Neural cell (in vitro differentiated cells): Measurements from ENCODE around the gene TMCC1. TPM values are rescaled to one million over a fixed set of nuclear protein-coding genes. Genes with fewer than 3 reads are reported as not detected.

Source experiments
- H2AFZ ChIP-seq: fragments of 200-600, 300-800 bp; sonication (generic), shearing (Covaris generic); 2 replicates; pipeline ENCODE4 v1.6.0; 2014; ENCODE audit warnings: low read depth, mild to moderate bottlenecking, antibody characterized with exemption, low read length, moderate library complexity
- H3F3A ChIP-seq: fragments of 200-600 bp; shearing (Covaris generic); 2 replicates; pipeline ENCODE4 v1.6.1; 2016; ENCODE audit warnings: mild to moderate bottlenecking, moderate library complexity, mixed read lengths, antibody characterized with exemption, low read length; ENCODE audit not compliant: insufficient read depth, poor library complexity, severe bottlenecking
- H3K27ac ChIP-seq: fragments of 200-600, 300-800 bp; sonication (generic), shearing (Covaris generic); 2 replicates; pipeline ENCODE4 v1.5.1; 2014; ENCODE audit warnings: mild to moderate bottlenecking, low read length, moderate library complexity
- H3K27me3 ChIP-seq: fragments of 300-800, 200-600 bp; sonication (generic), shearing (Covaris generic); 2 replicates; pipeline ENCODE4 v1.6.0; 2014; ENCODE audit warnings: mild to moderate bottlenecking, low read depth, low read length, moderate library complexity; ENCODE audit not compliant: insufficient read depth
- H3K36me3 ChIP-seq: fragments of 300-800, 200-600 bp; sonication (generic), shearing (Covaris generic); 2 replicates; pipeline ENCODE4 v1.5.1; 2014; ENCODE audit warnings: mild to moderate bottlenecking, antibody characterized with exemption, low read length, moderate library complexity; ENCODE audit not compliant: insufficient read depth
- H3K4me2 ChIP-seq: fragments of 300-800, 200-600 bp; sonication (generic), shearing (Covaris generic); 2 replicates; pipeline ENCODE4 v1.6.0; 2014; ENCODE audit warnings: mild to moderate bottlenecking, low read length
- H3K4me3 ChIP-seq: fragments of 300-800, 200-600 bp; sonication (generic), shearing (Covaris generic); 2 replicates; pipeline ENCODE4 v1.5.1; 2014; ENCODE audit warnings: mild to moderate bottlenecking, low read length, moderate library complexity
- H3K79me2 ChIP-seq: fragments of 200-600 bp; shearing (Covaris generic); replicated peaks from 2 replicates; pipeline ENCODE4 v1.6.0; 2014; ENCODE audit warnings: mild to moderate bottlenecking, low read length, moderate library complexity; ENCODE audit not compliant: insufficient read depth
- H3K9ac ChIP-seq: fragments of 300-800, 200-600 bp; sonication (generic), shearing (Covaris generic); 2 replicates; pipeline ENCODE4 v1.6.1; 2016; ENCODE audit warnings: mild to moderate bottlenecking, low read length, mixed read lengths
- H3K9me2 ChIP-seq: fragments of 200-600 bp; shearing (Covaris generic); 2 replicates; pipeline ENCODE4 v1.6.1; 2016; ENCODE audit warnings: mild to moderate bottlenecking, low read length, mixed read lengths; ENCODE audit not compliant: insufficient read depth
- H3K9me3 ChIP-seq: fragments of 200-600, 300-800 bp; sonication (generic), shearing (Covaris generic); 2 replicates; pipeline ENCODE4 v1.6.1; 2016; ENCODE audit warnings: mild to moderate bottlenecking, mixed run types, low read length, moderate library complexity, mixed read lengths
- H4K20me1 ChIP-seq: fragments of 200-600 bp; shearing (Covaris generic); 2 replicates; pipeline ENCODE4 v1.6.1; 2016; ENCODE audit warnings: mild to moderate bottlenecking, mixed run types; ENCODE audit not compliant: insufficient read depth
- CTCF ChIP-seq: fragments of 450-650 bp; IDR thresholded peaks from 2 replicates; pipeline ENCODE4 v1.5.1; 2014; ENCODE audit warnings: antibody characterized with exemption, mild to moderate bottlenecking, moderate library complexity; ENCODE audit not compliant: poor library complexity, severe bottlenecking
- EP300 ChIP-seq: fragments of 450-650 bp; conservative IDR thresholded peaks from 2 replicates; pipeline ENCODE4 v1.6.1; 2014; ENCODE audit warnings: antibody characterized with exemption, mild to moderate bottlenecking, moderate library complexity; ENCODE audit not compliant: poor library complexity, severe bottlenecking
- EZH2 ChIP-seq: fragments of 200-600, 300-800 bp; shearing (Covaris generic), sonication (generic); IDR thresholded peaks from 2 replicates; pipeline ENCODE4 v1.6.1; 2014; ENCODE audit warnings: antibody characterized with exemption, low read length, borderline replicate concordance, mild to moderate bottlenecking; ENCODE audit not compliant: insufficient read depth, poor library complexity, severe bottlenecking
- MXI1 ChIP-seq: fragments of 450-650 bp; conservative IDR thresholded peaks from 2 replicates; pipeline ENCODE4 v1.6.1; 2014; ENCODE audit warnings: antibody characterized with exemption, mild to moderate bottlenecking; ENCODE audit not compliant: poor library complexity, severe bottlenecking
- POLR2AphosphoS5 ChIP-seq: IDR thresholded peaks from 2 replicates; pipeline ENCODE4 v1.6.1; 2012
- RAD21 ChIP-seq: fragments of 450-650 bp; conservative IDR thresholded peaks from 2 replicates; pipeline ENCODE4 v1.6.1; 2014; ENCODE audit warnings: antibody characterized with exemption, mild to moderate bottlenecking, moderate library complexity
- REST ChIP-seq: IDR thresholded peaks from 2 replicates; pipeline ENCODE4 v1.6.1; 2012; ENCODE audit warnings: borderline replicate concordance
- SMC3 ChIP-seq: fragments of 450-650 bp; conservative IDR thresholded peaks from 2 replicates; pipeline ENCODE4 v1.6.1; 2014; ENCODE audit warnings: antibody characterized with exemption, mild to moderate bottlenecking, moderate library complexity; ENCODE audit not compliant: poor library complexity
- TAF1 ChIP-seq: IDR thresholded peaks from 2 replicates; pipeline ENCODE4 v1.6.1; 2012; ENCODE audit warnings: low read depth
- polyA plus RNA-seq: library from polyadenylated mRNA; depleted of rRNA; stranded (reverse); fragments of >200 nt; gene quantifications from 2 replicates; pipeline ENCODE4 v1.2.3, GENCODE V29; 2014

Gene TMCC1
- polyA plus RNA-seq, 1 donor from 2014 or later = 25.0 TPM

- Histone ChIP-seq H3K4me3 (no peak overlapping the region), H3K9me3 (no peaks in the 10 kb centered on the region), H3K9ac (no peak overlapping the region), H3K9me2 (no peaks in the 10 kb centered on the region), H4K20me1 (no peaks in the 10 kb centered on the region), H3K4me2 (no peak overlapping the region), H2AFZ (no peak overlapping the region), H3K27ac (no peak overlapping the region), H3K27me3 (no peaks in the 10 kb centered on the region), H3F3A (no peaks in the 10 kb centered on the region), H3K79me2 (no peaks in the 10 kb centered on the region), H3K36me3 (no peaks in the 10 kb centered on the region)
- TF ChIP-seq CTCF (no peak), REST (no peak), MXI1 (no peak), RAD21 (no peak), POLR2AphosphoS5 (no peak), SMC3 (no peak), EP300 (no peak), TAF1 (no peak), EZH2 (no peak)
These were observed 192.3 kb downstream of the TMCC1 start for GRCh38 chr3:129701161-129701560.

GRCh38 chr3:129699612-129700011 lies 193.9 kb downstream of the TMCC1 start:
- Histone ChIP-seq H3K79me2 (no peaks in the 10 kb centered on the region), H3K27ac (no peak overlapping the region)

More at GRCh38 chr3:129699612-129700011, 193.9 kb downstream of the TMCC1 start:
- H4K20me1 ChIP-seq = no peaks in the 10 kb centered on the region
- TF ChIP-seq EP300 (no peak), CTCF (no peak), TAF1 (no peak), POLR2AphosphoS5 (no peak)
- no peak overlapping the region for H3K4me2 ChIP-seq
- no peak overlapping the region for H3K9ac ChIP-seq
- no peaks in the 10 kb centered on the region for H3F3A ChIP-seq
- no peaks in the 10 kb centered on the region for H3K9me2 ChIP-seq
- H3K4me3 ChIP-seq = no peak overlapping the region
- H3K27me3 ChIP-seq = no peaks in the 10 kb centered on the region
- no peak overlapping the region for H2AFZ ChIP-seq
- no peaks in the 10 kb centered on the region for H3K9me3 ChIP-seq
- no peaks in the 10 kb centered on the region for H3K36me3 ChIP-seq
